Measurements from ENCODE around the gene OPTC. TPM values are rescaled to one million over a fixed set of nuclear protein-coding genes. Genes with fewer than 3 reads are reported as not detected.

OPTC gene
- total and polyA plus RNA-seq, 3 donors from 2014 or later, result 0.55 to 1.1 (median 0.87) TPM

- Histone ChIP-seq H3K9me3 (no peaks in the 10 kb centered on the region), H3K4me3 (no peak overlapping the region), H3K27me3 (no peaks in the 10 kb centered on the region), H3K27ac (no peak overlapping the region), H3K36me3 (ENCODE audit: low read depth, missing control alignments) (no peaks in the 10 kb centered on the region), H3K4me1 (peaks cover 44% of the 10 kb centered on the region)
- DNase-seq, result no peak
- intact Hi-C loops (cut with DNase I; ENCODE audit: low total_unique reads), result no loop called here
- 86 to 87% methylated on average over 4 of the region's 4 CpGs for WGBS, 2 donors
- no peak for TF ChIP-seq POLR2A (IDR thresholded peaks at IDR 0.05)
- no peak for TF ChIP-seq CTCF (IDR thresholded peaks at IDR 0.05)
Observed at GRCh38 chr1:203524824-203525223, 30.9 kb downstream of the OPTC start.

DNA sequence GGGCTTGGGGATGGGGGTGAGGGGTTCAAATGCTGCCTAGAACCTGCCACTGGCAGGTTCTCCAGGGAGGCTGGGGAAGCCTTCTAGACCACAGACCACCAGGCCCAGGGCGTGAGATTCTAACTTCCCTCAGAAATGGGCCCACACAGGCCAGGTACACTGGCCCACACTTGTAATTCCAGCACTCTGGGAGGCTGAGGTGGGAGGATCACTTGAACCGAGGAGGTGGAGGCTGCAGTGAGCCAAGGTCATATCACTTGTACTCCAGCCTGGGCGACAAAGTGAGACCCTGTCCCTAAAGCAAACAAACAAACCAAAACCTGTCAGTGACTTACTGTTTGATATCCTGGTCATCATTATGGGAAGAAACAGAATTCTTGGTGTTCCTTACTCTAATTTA is 31.7 kb downstream of the OPTC start:
- no peak for DNase-seq
- no peak for TF ChIP-seq POLR2A (IDR thresholded peaks at IDR 0.05)
- no peak for TF ChIP-seq CTCF (IDR thresholded peaks at IDR 0.05)
- Histone ChIP-seq H3K27ac (no peak overlapping the region), H3K36me3 (ENCODE audit: low read depth, missing control alignments) (no peaks in the 10 kb centered on the region), H3K4me1 (peaks cover 47% of the 10 kb centered on the region), H3K4me3 (no peak overlapping the region), H3K9me3 (no peaks in the 10 kb centered on the region), H3K27me3 (no peaks in the 10 kb centered on the region)
- intact Hi-C loops (cut with DNase I; ENCODE audit: low total_unique reads), result no loop called here
- WGBS, 2 donors, result 43 to 73% methylated on average over 2 to 3 of the region's 3 CpGs

DNA sequence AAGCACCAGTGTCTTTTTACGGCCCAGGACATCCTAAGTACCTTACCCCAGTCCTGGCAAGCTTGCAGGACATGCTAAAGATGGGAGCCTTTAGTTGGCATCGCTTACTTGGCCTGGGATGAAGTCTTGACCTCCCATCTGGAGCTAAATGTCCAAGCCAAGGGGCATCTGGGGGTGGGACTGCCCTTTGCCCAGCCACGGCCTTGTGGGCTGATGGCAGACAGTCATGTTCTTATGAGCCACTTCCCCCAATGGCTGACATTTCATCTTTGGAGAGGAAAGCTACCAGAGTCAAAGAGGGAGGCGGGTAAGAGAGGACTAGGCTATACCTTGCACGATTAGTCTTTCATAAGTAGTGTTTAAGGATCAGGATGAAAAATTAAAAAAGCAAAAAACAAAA is 32.2 kb downstream of the OPTC start:
- 70 to 84% methylated on average over 5 of the region's 5 CpGs for WGBS, 2 donors
- TF ChIP-seq POLR2A (IDR thresholded peaks at IDR 0.05) (no peak), CTCF (IDR thresholded peaks at IDR 0.05) (no peak)
- Histone ChIP-seq H3K36me3 (ENCODE audit: low read depth, missing control alignments) (no peaks in the 10 kb centered on the region), H3K9me3 (no peaks in the 10 kb centered on the region), H3K27ac (no peak overlapping the region), H3K4me3 (no peak overlapping the region), H3K4me1 (peaks cover 43% of the 10 kb centered on the region), H3K27me3 (no peaks in the 10 kb centered on the region)
- DNase-seq, result no peak
- intact Hi-C loops (cut with DNase I; ENCODE audit: low total_unique reads), result no loop called here

- no peaks in the 10 kb centered on the region for H3K9me3 ChIP-seq
- no peaks in the 10 kb centered on the region for H3K36me3 ChIP-seq (ENCODE audit: low read depth, missing control alignments)
- intact Hi-C loops (cut with DNase I; ENCODE audit: low total_unique reads), result no loop called here
- no peak overlapping the region for H3K27ac ChIP-seq
- peaks cover 39% of the 10 kb centered on the region for H3K4me1 ChIP-seq
- DNase-seq, result no peak
- no peaks in the 10 kb centered on the region for H3K27me3 ChIP-seq
- no peak for TF ChIP-seq POLR2A (IDR thresholded peaks at IDR 0.05)
- TF ChIP-seq CTCF (IDR thresholded peaks at IDR 0.05), result no peak
- H3K4me3 ChIP-seq, result no peak overlapping the region
- 29 to 46% methylated on average over 6 of the region's 6 CpGs for WGBS, 2 donors
Observed at GRCh38 chr1:203526572-203526971, 32.6 kb downstream of the OPTC start.

DNA sequence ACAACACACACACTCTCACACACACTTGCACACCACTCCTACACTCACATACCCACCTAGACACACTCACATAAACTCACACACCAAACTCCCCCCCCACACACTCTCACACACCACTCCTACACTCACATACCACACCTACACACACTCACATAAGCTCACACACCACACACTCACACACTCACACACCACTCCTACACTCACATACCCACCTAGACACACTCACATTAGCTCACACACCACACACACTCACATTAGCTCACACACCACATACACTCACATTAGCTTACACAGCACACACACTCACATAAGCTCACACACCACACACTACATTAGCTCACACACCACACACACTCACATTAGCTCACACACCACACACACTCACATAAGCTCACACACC is 33.1 kb downstream of the OPTC start:
- no peaks in the 10 kb centered on the region for H3K27me3 ChIP-seq
- no peaks in the 10 kb centered on the region for H3K36me3 ChIP-seq (ENCODE audit: low read depth, missing control alignments)
- no peak overlapping the region for H3K27ac ChIP-seq
- intact Hi-C loops (cut with DNase I; ENCODE audit: low total_unique reads), result no loop called here
- H3K4me3 ChIP-seq, result no peak overlapping the region
- TF ChIP-seq CTCF (IDR thresholded peaks at IDR 0.05) (no peak), POLR2A (IDR thresholded peaks at IDR 0.05) (no peak)
- no peak for DNase-seq
- H3K4me1 ChIP-seq, result peaks cover 35% of the 10 kb centered on the region
- no peaks in the 10 kb centered on the region for H3K9me3 ChIP-seq
